K562 (cell line): ENCODE results near the gene SPATA2L. TPM values are rescaled to one million over a fixed set of nuclear protein-coding genes. Genes with fewer than 3 reads are reported as not detected.

Source experiments
- ATAC-seq: fragments of 200-7000 bp; cut with Tn5 transposase; 3 replicates; pipeline ENCODE4 v1.9.1; 2020; ENCODE audit warnings: moderate library complexity
- BruUV-seq: library from RNA; stranded (reverse); fragments of 400-500 nt; replicated peaks from 2 replicates; lab custom pipeline; 2021; lab: Mats Ljungman, UMichigan
- CTCF ChIA-PET: fragments of 300-600 bp; formaldehyde crosslinking; extraction: SDS; loops from one replicate; lab custom pipeline; 2021; ENCODE audit warnings: low intra/inter-chr PET ratio; lab: Yijun Ruan, JAX
- POLR2A ChIA-PET: fragments of 300-600, 350-650 bp; sonication (Branson Sonifier 250); formaldehyde crosslinking; extraction: SDS; loops from one replicate; lab custom pipeline; 2021; ENCODE audit warnings: antibody characterized with exemption, inconsistent platforms; lab: Yijun Ruan, JAX
- DNase-seq, 4 experiments: peaks; one replicate each; pipeline versions ENCODE4 v3.0.0 to v3.0.0-alpha.2; 2011 to 2018; ENCODE audit warnings: low spot score in 3 of 4, mixed read lengths in 3 of 4; ENCODE audit errors: extremely low read depth in 1 of 4
- FAIRE-seq: peaks from 2 replicates; lab custom pipeline; 2011; peaks lifted over from hg19 to GRCh38; lab: Jason Lieb, UNC
- H2AFZ ChIP-seq: 2 replicates; pipeline ENCODE4 v1.6.0; 2011; ENCODE audit warnings: low read depth, low read length, control low read depth, inconsistent platforms
- H3K27ac ChIP-seq: fragments of 200-600 bp; 3 replicates; pipeline ENCODE4 v1.8.0; 2011; ENCODE audit warnings: low read depth, mild to moderate bottlenecking, control low read depth, inconsistent platforms, low read length, moderate library complexity, mixed read lengths; ENCODE audit errors: extremely low read depth
- H3K27me3 ChIP-seq, 2 experiments: fragments of 300-600 bp in 1 of 2; 2 replicates in 1 of 2; 3 replicates in 1 of 2; pipeline versions ENCODE4 v1.6.0 to v1.8.0; 2011; ENCODE audit warnings: inconsistent platforms in 2 of 2, low read length in 2 of 2, mild to moderate bottlenecking in 1 of 2, mixed read lengths in 1 of 2, moderate library complexity in 1 of 2; ENCODE audit not compliant: control insufficient read depth in 2 of 2, insufficient read depth in 2 of 2
- H3K36me3 ChIP-seq: fragments of 300-600 bp; 3 replicates; pipeline ENCODE4 v1.8.0; 2011; ENCODE audit warnings: mild to moderate bottlenecking, low read length, inconsistent platforms; ENCODE audit not compliant: control insufficient read depth, insufficient read depth
- H3K4me1 ChIP-seq, 2 experiments: fragments of 200-600 bp in 1 of 2; replicated peaks in 1 of 2; 2 replicates in 1 of 2; 3 replicates in 1 of 2; pipeline versions ENCODE4 v1.5.1 to v1.8.0; 2011; ENCODE audit warnings: inconsistent platforms in 2 of 2, low read length in 2 of 2, mild to moderate bottlenecking in 1 of 2, mixed read lengths in 1 of 2, moderate library complexity in 1 of 2; ENCODE audit not compliant: control insufficient read depth in 2 of 2, insufficient read depth in 2 of 2
- H3K4me2 ChIP-seq: 2 replicates; pipeline ENCODE4 v1.6.1; 2011; ENCODE audit warnings: low read length, control low read depth, inconsistent platforms, mixed read lengths; ENCODE audit not compliant: insufficient read depth
- H3K4me3 ChIP-seq: fragments of 200-600 bp; sonication (generic), shearing (Covaris generic); 2 replicates; pipeline ENCODE4 v1.5.1; 2016; ENCODE audit warnings: control low read depth, inconsistent platforms
- H3K79me2 ChIP-seq: fragments of 200-600 bp; 3 replicates; pipeline ENCODE4 v1.8.0; 2011; ENCODE audit warnings: low read length, inconsistent platforms; ENCODE audit not compliant: control insufficient read depth, insufficient read depth
- H3K9ac ChIP-seq, 2 experiments: 2 replicates each; pipeline versions ENCODE4 v1.6.0 to v1.6.1; 2011; ENCODE audit warnings: low read depth in 2 of 2, low read length in 2 of 2, control low read depth in 1 of 2, inconsistent platforms in 1 of 2, mild to moderate bottlenecking in 1 of 2, mixed read lengths in 1 of 2; ENCODE audit not compliant: insufficient read depth in 1 of 2
- H3K9me1 ChIP-seq: one replicate; pipeline ENCODE4 v1.6.0; 2011; ENCODE audit warnings: inconsistent platforms, mild to moderate bottlenecking, low read length, moderate library complexity; ENCODE audit not compliant: control insufficient read depth, insufficient read depth
- H3K9me3 ChIP-seq: replicated peaks from 2 replicates; pipeline ENCODE4 v1.5.1; 2011; ENCODE audit warnings: low read depth, low read length, inconsistent platforms; ENCODE audit not compliant: control insufficient read depth, insufficient read depth
- H4K20me1 ChIP-seq: replicated peaks from 2 replicates; pipeline ENCODE4 v1.6.1; 2011; ENCODE audit warnings: low read length, inconsistent platforms, mixed read lengths; ENCODE audit not compliant: control insufficient read depth, insufficient read depth
- CEBPG ChIP-seq, 3 experiments: fragments of 200-800 bp in 1 of 3; sonication (Bioruptor generic) in 1 of 3; sonication (generic) in 1 of 3; formaldehyde crosslinking in 1 of 3; IDR thresholded peaks in 2 of 3; conservative IDR thresholded peaks in 1 of 3; 2 replicates each; pipeline versions ENCODE4 v1.6.1 to v1.8.0; 2016 to 2022; ENCODE audit warnings: missing compliant biosample characterization in 2 of 3, missing genetic modification characterization in 2 of 3, mild to moderate bottlenecking in 1 of 3, missing genetic modification reagents in 1 of 3
- CHD1 ChIP-seq: fragments of 200-600 bp; sonication (generic); IDR thresholded peaks from one replicate; pipeline ENCODE4 v1.6.1; 2012; ENCODE audit warnings: mild to moderate bottlenecking, moderate library complexity, low read length, inconsistent platforms
- CREM ChIP-seq: IDR thresholded peaks from 2 replicates; pipeline ENCODE4 v1.6.1; 2014; ENCODE audit warnings: antibody characterized with exemption, low read depth
- FOXA3 ChIP-seq, 2 experiments: fragments of 450-650 bp in 1 of 2; sonication (generic) in 1 of 2; formaldehyde crosslinking; IDR thresholded peaks in 1 of 2; conservative IDR thresholded peaks in 1 of 2; 2 replicates each; pipeline versions ENCODE4 v1.4.0 to v1.8.0; 2020 to 2022; ENCODE audit warnings: mild to moderate bottlenecking in 2 of 2, missing genetic modification reagents in 1 of 2
- KAT7 ChIP-seq: sonication (generic); formaldehyde crosslinking; IDR thresholded peaks from 2 replicates; pipeline ENCODE4 v1.8.0; 2022; ENCODE audit warnings: missing genetic modification reagents, mild to moderate bottlenecking, borderline replicate concordance
- NONO ChIP-seq, 2 experiments: fragments of 200-400 bp in 1 of 2; fragments of 450-650 bp in 1 of 2; formaldehyde crosslinking in 1 of 2; IDR thresholded peaks; 2 replicates each; pipeline ENCODE4 v1.6.1; 2017; ENCODE audit warnings: low read depth in 2 of 2, mild to moderate bottlenecking in 2 of 2, moderate library complexity in 2 of 2, low read length in 1 of 2
- PTBP1 ChIP-seq: fragments of 200-400 bp; formaldehyde crosslinking; IDR thresholded peaks from 2 replicates; pipeline ENCODE4 v1.6.1; 2017; ENCODE audit warnings: low read depth, low read length
- ZFP30 ChIP-seq: fragments of 250-450 bp; sonication (Bioruptor Pico); IDR thresholded peaks from 2 replicates; pipeline ENCODE4 v1.8.0; 2022; ENCODE audit warnings: moderate library complexity, mild to moderate bottlenecking, inconsistent platforms, borderline replicate concordance
- ZFX ChIP-seq: sonication (generic); formaldehyde crosslinking; IDR thresholded peaks from 2 replicates; pipeline ENCODE4 v1.8.0; 2022; ENCODE audit warnings: mild to moderate bottlenecking, missing genetic modification reagents, moderate library complexity
- ZNF224 ChIP-seq: sonication (generic); formaldehyde crosslinking; IDR thresholded peaks from 2 replicates; pipeline ENCODE4 v1.8.0; 2022; ENCODE audit warnings: mild to moderate bottlenecking, missing genetic modification reagents
- ZNF717 ChIP-seq: fragments of 250-450 bp; sonication (Bioruptor Pico); IDR thresholded peaks from 2 replicates; pipeline ENCODE4 v1.5.0; 2021
- ZNF780A ChIP-seq: fragments of 250-450 bp; sonication (Bioruptor Pico); IDR thresholded peaks from 2 replicates; pipeline ENCODE4 v1.5.0; 2021; ENCODE audit warnings: mild to moderate bottlenecking
- WGBS: fragments of 100-300 bp; shearing (Covaris generic); methylation state at CpG from one replicate; pipeline ENCODE4 v1.1.6; 2016; ENCODE audit warnings: low coverage, mixed read lengths; ENCODE audit not compliant: insufficient coverage; ENCODE audit errors: missing lambda C conversion rate; 5-methylcytosine and 5-hydroxymethylcytosine counted together
- in situ Hi-C: fragments of 300-500 bp; cut with MboI; formaldehyde crosslinking; loops from 4 replicates; pipeline ENCODE4 v1.15.0; 2018; ENCODE audit warnings: inconsistent platforms, mixed read lengths
- intact Hi-C: fragments of 100-400 bp; cut with micrococcal nuclease; formaldehyde crosslinking; loops from 2 replicates; pipeline ENCODE4 v1.14.2; 2022
- polyA plus RNA-seq, 8 experiments: library from polyadenylated mRNA; depleted of rRNA in 4 of 8; stranded (reverse) in 5 of 8; unstranded in 3 of 8; fragments of >200 nt; fragmentation: Nextera tagmentation in 2 of 8; fragmentation: Illumina TruSeq in 1 of 8; extraction: Ambion mirVana in 2 of 8; extraction: Trizol in 1 of 8; gene quantifications; 2 replicates each; pipeline versions ENCODE4 v1.2.1 to v1.2.3, GENCODE V29; 2011 to 2014; ENCODE audit warnings: inconsistent platforms in 1 of 8, missing spikeins in 1 of 8
- total RNA-seq, 7 experiments: library from RNA; depleted of rRNA in 6 of 7; stranded (reverse); fragments of >200 nt in 6 of 7; fragmentation: Illumina TruSeq in 2 of 7; extraction: Trizol in 2 of 7; gene quantifications; 2 replicates each; pipeline versions ENCODE4 v1.2.1 to v1.2.3, GENCODE V29; 2011 to 2021; ENCODE audit warnings: low replicate concordance in 1 of 7
- TF ChIP-seq, protein P1 (sequence below): sonication (generic); formaldehyde crosslinking; IDR thresholded peaks from 2 replicates; pipeline ENCODE4 v1.9.0; 2022; ENCODE audit warnings: mild to moderate bottlenecking, missing genetic modification reagents
- TF ChIP-seq, protein P2 (sequence below): sonication (generic); formaldehyde crosslinking; IDR thresholded peaks from 2 replicates; pipeline ENCODE4 v1.8.0; 2022; ENCODE audit warnings: mild to moderate bottlenecking, missing genetic modification reagents
- TF ChIP-seq, protein P3 (sequence below): fragments of 450-650 bp; IDR thresholded peaks from 2 replicates; pipeline ENCODE4 v1.7.0; 2016; ENCODE audit warnings: borderline replicate concordance

SPATA2L gene
- total and polyA plus RNA-seq, 9 of the 15 experiments (the other 6 are each of a cell fraction or from before 2014, with no cell fraction given) = 0.13 to 19.2 (median 4.8) TPM; not detected in 1

DNA sequence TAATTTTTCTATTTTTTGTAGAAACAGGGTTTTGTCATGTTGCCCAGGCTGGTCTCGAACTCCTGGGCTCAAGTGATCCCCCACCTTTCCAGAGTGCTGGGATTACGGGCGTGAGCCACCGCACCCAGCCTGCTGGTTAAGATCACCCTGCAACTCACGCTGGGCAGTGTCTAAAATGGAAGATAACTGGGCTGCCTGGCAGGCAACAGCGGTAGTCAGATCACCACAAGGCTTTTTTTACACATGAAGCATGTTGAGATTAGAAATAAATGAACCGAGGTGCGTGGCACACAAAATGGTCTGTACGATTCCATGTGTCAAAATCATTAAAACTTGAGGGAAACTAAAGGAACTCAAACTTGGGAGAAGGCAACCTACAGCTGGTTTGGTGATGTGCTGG lies 46.6 kb upstream of the SPATA2L start:
- POLR2A ChIA-PET = interaction anchor here (1.0 to 1.2 kb wide), 2 partner anchors 9 to 13 kb away, joined by 3 to 5 read pairs; no protein-coding TSS in a partner anchor
- no peak overlapping the region for H3K4me2 ChIP-seq
- TF ChIP-seq ZNF224 (CRISPR knock-in tag) = no peak
- TF ChIP-seq PTBP1 = no peak
- TF ChIP-seq, protein P1, sequence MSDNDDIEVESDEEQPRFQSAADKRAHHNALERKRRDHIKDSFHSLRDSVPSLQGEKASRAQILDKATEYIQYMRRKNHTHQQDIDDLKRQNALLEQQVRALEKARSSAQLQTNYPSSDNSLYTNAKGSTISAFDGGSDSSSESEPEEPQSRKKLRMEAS (CRISPR knock-in tag) = no peak
- TF ChIP-seq, protein P2, sequence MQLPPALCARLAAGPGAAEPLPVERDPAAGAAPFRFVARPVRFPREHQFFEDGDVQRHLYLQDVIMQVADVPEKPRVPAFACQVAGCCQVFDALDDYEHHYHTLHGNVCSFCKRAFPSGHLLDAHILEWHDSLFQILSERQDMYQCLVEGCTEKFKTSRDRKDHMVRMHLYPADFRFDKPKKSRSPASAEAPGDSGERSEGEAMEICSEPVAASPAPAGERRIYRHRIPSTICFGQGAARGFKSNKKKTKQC (CRISPR knock-in tag) = no peak
- no peak for TF ChIP-seq CREM
- TF ChIP-seq, protein P3, sequence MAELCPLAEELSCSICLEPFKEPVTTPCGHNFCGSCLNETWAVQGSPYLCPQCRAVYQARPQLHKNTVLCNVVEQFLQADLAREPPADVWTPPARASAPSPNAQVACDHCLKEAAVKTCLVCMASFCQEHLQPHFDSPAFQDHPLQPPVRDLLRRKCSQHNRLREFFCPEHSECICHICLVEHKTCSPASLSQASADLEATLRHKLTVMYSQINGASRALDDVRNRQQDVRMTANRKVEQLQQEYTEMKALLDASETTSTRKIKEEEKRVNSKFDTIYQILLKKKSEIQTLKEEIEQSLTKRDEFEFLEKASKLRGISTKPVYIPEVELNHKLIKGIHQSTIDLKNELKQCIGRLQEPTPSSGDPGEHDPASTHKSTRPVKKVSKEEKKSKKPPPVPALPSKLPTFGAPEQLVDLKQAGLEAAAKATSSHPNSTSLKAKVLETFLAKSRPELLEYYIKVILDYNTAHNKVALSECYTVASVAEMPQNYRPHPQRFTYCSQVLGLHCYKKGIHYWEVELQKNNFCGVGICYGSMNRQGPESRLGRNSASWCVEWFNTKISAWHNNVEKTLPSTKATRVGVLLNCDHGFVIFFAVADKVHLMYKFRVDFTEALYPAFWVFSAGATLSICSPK = no peak
- TF ChIP-seq KAT7 = no peak
- TF ChIP-seq ZNF780A (CRISPR knock-in tag) = no peak
- TF ChIP-seq CEBPG (CRISPR knock-in tag; IDR thresholded peaks at IDR 0.05) = no peak
- TF ChIP-seq CEBPG (tag; conservative IDR thresholded peaks at IDR 0.05 in 1 of 2, IDR thresholded peaks at IDR 0.05 in 1 of 2) = no peak
- no peak for TF ChIP-seq NONO (IDR thresholded peaks at IDR 0.05; ENCODE audit: low read depth in 2 of 2, low read length in 1 of 2)
- TF ChIP-seq CHD1 = no peak
- no peak for TF ChIP-seq ZNF717 (CRISPR knock-in tag)
- TF ChIP-seq FOXA3 (CRISPR knock-in tag; conservative IDR thresholded peaks at IDR 0.05 in 1 of 2, IDR thresholded peaks at IDR 0.05 in 1 of 2) = no peak
- TF ChIP-seq ZFX (CRISPR knock-in tag) = no peak
- TF ChIP-seq ZFP30 (CRISPR knock-in tag) = no peak
- TF ChIP-seq, all 486 proteins: peak for 0
- H3K4me1 ChIP-seq = no peaks in the 10 kb centered on the region; a peak in 1 of 5 replicates
- no peak for FAIRE-seq
- H3K9me3 ChIP-seq = no peaks in the 10 kb centered on the region
- in situ Hi-C loops = no loop called here
- H2AFZ ChIP-seq = no peak overlapping the region
- H3K27me3 ChIP-seq = no peaks in the 10 kb centered on the region
- no TSS peak for BruUV-seq
- no peaks in the 10 kb centered on the region for H3K79me2 ChIP-seq
- no peaks in the 10 kb centered on the region for H4K20me1 ChIP-seq
- no peak overlapping the region for H3K4me3 ChIP-seq
- ATAC-seq = no peak
- H3K27ac ChIP-seq = no peak overlapping the region
- WGBS = 93% methylated on average over 9 of the region's 9 CpGs
- H3K9me1 ChIP-seq = no peaks in the 10 kb centered on the region
- peaks cover 86% of the 10 kb centered on the region for H3K36me3 ChIP-seq
- intact Hi-C loops = no loop called here
- CTCF ChIA-PET = no interaction called here
- no peak overlapping the region for H3K9ac ChIP-seq
- DNase-seq = no peak
